A549 (cell line): ENCODE data around the gene HSPA4L. TPM values are rescaled to one million over a fixed set of nuclear protein-coding genes. Genes with fewer than 3 reads are reported as not detected.

ENCODE experiments used
- ATAC-seq, 2 experiments: fragments of 200-7000 bp in 1 of 2; fragments of >200 bp in 1 of 2; cut with Nextera tagmentation in 1 of 2; cut with Tn5 transposase in 1 of 2; 3 replicates each; pipeline versions ENCODE4 v1.8.0 to v1.9.1; 2018 to 2020; ENCODE audit warnings: mild to moderate bottlenecking in 1 of 2, moderate library complexity in 1 of 2
- CTCF ChIA-PET: fragments of 300-600 bp; sonication (Branson Sonifier 250); formaldehyde crosslinking; extraction: SDS; loops from one replicate; lab custom pipeline; 2021; ENCODE audit warnings: antibody characterized with exemption, inconsistent platforms; lab: Yijun Ruan, JAX
- POLR2A ChIA-PET: fragments of 350-600 bp; formaldehyde crosslinking; extraction: SDS; loops from one replicate; lab custom pipeline; 2021; ENCODE audit warnings: antibody characterized with exemption, inconsistent platforms; lab: Yijun Ruan, JAX
- DNase-seq, 2 experiments: peaks; one replicate each; pipeline versions ENCODE4 v3.0.0 to v3.0.0-alpha.2; 2011 to 2016; ENCODE audit warnings: low read depth in 1 of 2, low spot score in 1 of 2
- FAIRE-seq: peaks from 2 replicates; lab custom pipeline; 2011; peaks lifted over from hg19 to GRCh38; lab: Jason Lieb, UNC
- H3K27ac ChIP-seq, 2 experiments: fragments of >200 bp; sonication (Bioruptor Twin); formaldehyde crosslinking; 3 replicates each; pipeline ENCODE4 v1.5.1; 2016 to 2017
- H3K4me1 ChIP-seq: fragments of >200 bp; sonication (Bioruptor Twin); formaldehyde crosslinking; 3 replicates; pipeline ENCODE4 v1.6.1; 2016
- H3K4me2 ChIP-seq: fragments of >200 bp; sonication (Bioruptor Twin); formaldehyde crosslinking; 3 replicates; pipeline ENCODE4 v1.6.1; 2016
- H3K4me3 ChIP-seq: fragments of >200 bp; sonication (Bioruptor Twin); formaldehyde crosslinking; 3 replicates; pipeline ENCODE4 v1.5.1; 2016
- H3K9me3 ChIP-seq: fragments of >200 bp; sonication (Bioruptor Twin); formaldehyde crosslinking; 3 replicates; pipeline ENCODE4 v1.6.1; 2016
- CBX2 ChIP-seq: fragments of 200-600 bp; sonication (generic); IDR thresholded peaks from 2 replicates; pipeline ENCODE4 v1.6.1; 2016; ENCODE audit warnings: low read depth, mild to moderate bottlenecking, borderline replicate concordance
- CBX8 ChIP-seq: fragments of 200-600 bp; sonication (generic); IDR thresholded peaks from 2 replicates; pipeline ENCODE4 v1.6.1; 2016
- CHD2 ChIP-seq: fragments of 150-350 bp; IDR thresholded peaks from 2 replicates; pipeline ENCODE4 v1.6.1; 2014; ENCODE audit warnings: low read length; ENCODE audit not compliant: partially characterized antibody
- EHF ChIP-seq: fragments of 250-450 bp; sonication (Bioruptor Pico); IDR thresholded peaks from 2 replicates; pipeline ENCODE4 v1.5.0; 2020; ENCODE audit warnings: mild to moderate bottlenecking
- ESRRA ChIP-seq: fragments of 150-350 bp; IDR thresholded peaks from 2 replicates; pipeline ENCODE4 v1.6.1; 2014; ENCODE audit warnings: mild to moderate bottlenecking, low read length, borderline replicate concordance
- FOSB ChIP-seq: fragments of 250-450 bp; sonication (Bioruptor Pico); IDR thresholded peaks from 2 replicates; pipeline ENCODE4 v1.5.0; 2020; ENCODE audit warnings: mild to moderate bottlenecking, moderate library complexity
- FOSL2 ChIP-seq, 2 experiments: fragments of 450-650 bp in 1 of 2; fragments of >200 bp in 1 of 2; sonication (Bioruptor Twin) in 1 of 2; formaldehyde crosslinking; IDR thresholded peaks; 2 replicates each; pipeline versions ENCODE4 v1.5.0 to v1.6.1; 2016 to 2020; ENCODE audit warnings: mild to moderate bottlenecking in 1 of 2, moderate library complexity in 1 of 2
- FOXS1 ChIP-seq: fragments of 250-450 bp; sonication (Bioruptor Pico); IDR thresholded peaks from 2 replicates; pipeline ENCODE4 v1.5.0; 2020; ENCODE audit warnings: mild to moderate bottlenecking, moderate library complexity
- JUNB ChIP-seq: fragments of >200 bp; sonication (Bioruptor Twin); formaldehyde crosslinking; IDR thresholded peaks from 2 replicates; pipeline ENCODE4 v1.6.1; 2016
- KDM5A ChIP-seq: fragments of 200-600 bp; sonication (generic); IDR thresholded peaks from 2 replicates; pipeline ENCODE4 v1.6.1; 2016; ENCODE audit warnings: antibody characterized with exemption, mild to moderate bottlenecking
- MAZ ChIP-seq: fragments of 150-350 bp; IDR thresholded peaks from 2 replicates; pipeline ENCODE4 v1.6.1; 2014; ENCODE audit warnings: antibody characterized with exemption, low read depth, low read length, borderline replicate concordance
- MYC ChIP-seq: IDR thresholded peaks from 2 replicates; pipeline ENCODE4 v1.6.1; 2012; ENCODE audit warnings: mild to moderate bottlenecking, inconsistent platforms, low read length, improper control_type of control experiment, borderline replicate concordance
- NR3C1 ChIP-seq: fragments of >200 bp; sonication (Bioruptor Twin); formaldehyde crosslinking; IDR thresholded peaks from 3 replicates; pipeline ENCODE4 v1.6.1; 2017
- PHF8 ChIP-seq: fragments of 200-600 bp; sonication (generic); IDR thresholded peaks from 2 replicates; pipeline ENCODE4 v1.6.1; 2016; ENCODE audit warnings: low read depth, mild to moderate bottlenecking, antibody characterized with exemption, moderate library complexity, borderline replicate concordance
- POLR2AphosphoS2 ChIP-seq: conservative IDR thresholded peaks from 2 replicates; pipeline ENCODE4 v1.6.1; 2012; ENCODE audit warnings: low read length, improper control_type of control experiment, inconsistent platforms
- RARB ChIP-seq: fragments of 250-450 bp; sonication (Bioruptor Pico); IDR thresholded peaks from 2 replicates; pipeline ENCODE4 v1.8.0; 2021; ENCODE audit warnings: mild to moderate bottlenecking, moderate library complexity
- RFX5 ChIP-seq: fragments of 450-650 bp; IDR thresholded peaks from 2 replicates; pipeline ENCODE4 v1.7.1; 2014; ENCODE audit warnings: antibody characterized with exemption, mild to moderate bottlenecking, moderate library complexity
- RNF2 ChIP-seq: fragments of 200-600 bp; sonication (generic); IDR thresholded peaks from 2 replicates; pipeline ENCODE4 v1.6.1; 2016; ENCODE audit warnings: low read depth, mild to moderate bottlenecking, antibody characterized with exemption, moderate library complexity, borderline replicate concordance
- TFCP2L1 ChIP-seq: fragments of 250-450 bp; sonication (Bioruptor Pico); IDR thresholded peaks from 2 replicates; pipeline ENCODE4 v1.5.0; 2021; ENCODE audit warnings: mild to moderate bottlenecking
- ZC3H11A ChIP-seq: fragments of 450-650 bp; IDR thresholded peaks from 2 replicates; pipeline ENCODE4 v1.6.1; 2014; ENCODE audit warnings: antibody characterized with exemption, mild to moderate bottlenecking
- WGBS: methylation state at CpG from one replicate; pipeline ENCODE4 v1.1.6; 2017; ENCODE audit errors: missing lambda C conversion rate; 5-methylcytosine and 5-hydroxymethylcytosine counted together
- polyA plus RNA-seq, 4 experiments: library from polyadenylated mRNA; depleted of rRNA in 3 of 4; stranded (reverse); fragments of >200 nt; fragmentation: RNase III in 1 of 4; extraction: RNeasy Plus Mini Kit Qiagen cat#74134 plus additional on column Dnase treatment in 1 of 4; gene quantifications; 2 replicates in 3 of 4; 3 replicates in 1 of 4; pipeline ENCODE4 v1.2.3, GENCODE V29; 2011 to 2017
- TF ChIP-seq, protein P1 (sequence below): fragments of 450-650 bp; IDR thresholded peaks from 2 replicates; pipeline ENCODE4 v1.6.1; 2014; ENCODE audit warnings: antibody characterized with exemption
- TF ChIP-seq, protein P2 (sequence below): IDR thresholded peaks from 2 replicates; pipeline ENCODE4 v1.6.1; 2012
- TF ChIP-seq, protein P3 (sequence below): fragments of >200 bp; sonication (Bioruptor Twin); formaldehyde crosslinking; IDR thresholded peaks from 3 replicates; pipeline ENCODE4 v1.6.1; 2016
- TF ChIP-seq, protein P4 (sequence below): fragments of 250-450 bp; sonication (Bioruptor Pico); IDR thresholded peaks from 2 replicates; pipeline ENCODE4 v1.5.0; 2020; ENCODE audit warnings: low read depth, mild to moderate bottlenecking, moderate library complexity
- TF ChIP-seq, protein P5 (sequence below): fragments of >200 bp; sonication (Bioruptor Twin); formaldehyde crosslinking; IDR thresholded peaks from 2 replicates; pipeline ENCODE4 v1.6.1; 2016

The HSPA4L gene
- polyA plus RNA-seq, 2 of the 4 experiments (the other 2 are of a cell fraction), result 10.9 to 12.1 TPM

DNA sequence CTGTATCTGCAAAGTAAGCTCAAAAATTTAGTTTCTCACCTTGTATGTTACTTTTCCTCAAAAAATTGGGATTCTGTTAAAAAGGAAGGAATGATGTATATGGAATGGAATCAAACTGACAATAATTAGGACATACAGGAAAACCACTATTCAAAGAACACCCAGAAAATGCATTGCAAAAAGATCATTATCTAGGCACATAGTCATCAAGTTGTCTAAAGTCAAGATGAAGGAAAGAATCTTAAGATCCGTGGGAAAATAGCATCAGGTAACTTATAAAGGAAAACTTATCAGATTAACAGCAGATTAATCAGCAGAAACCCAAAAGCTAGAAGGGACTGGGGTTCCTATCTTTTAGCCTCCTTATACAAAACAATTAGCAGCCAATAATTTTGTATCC, 75.5 kb downstream of the HSPA4L start:
- 90% methylated on average over 1 of the region's 1 CpG for WGBS
- DNase-seq (no peak), ATAC-seq (no peak), FAIRE-seq (no peak)
- H3K4me2 ChIP-seq, result no peak overlapping the region
- TF ChIP-seq RNF2, result no peak
- TF ChIP-seq POLR2AphosphoS2, result no peak
- TF ChIP-seq ESRRA, result no peak
- TF ChIP-seq EHF (CRISPR knock-in tag), result no peak
- TF ChIP-seq, protein P1, sequence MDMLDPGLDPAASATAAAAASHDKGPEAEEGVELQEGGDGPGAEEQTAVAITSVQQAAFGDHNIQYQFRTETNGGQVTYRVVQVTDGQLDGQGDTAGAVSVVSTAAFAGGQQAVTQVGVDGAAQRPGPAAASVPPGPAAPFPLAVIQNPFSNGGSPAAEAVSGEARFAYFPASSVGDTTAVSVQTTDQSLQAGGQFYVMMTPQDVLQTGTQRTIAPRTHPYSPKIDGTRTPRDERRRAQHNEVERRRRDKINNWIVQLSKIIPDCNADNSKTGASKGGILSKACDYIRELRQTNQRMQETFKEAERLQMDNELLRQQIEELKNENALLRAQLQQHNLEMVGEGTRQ, result no peak
- TF ChIP-seq, protein P2, sequence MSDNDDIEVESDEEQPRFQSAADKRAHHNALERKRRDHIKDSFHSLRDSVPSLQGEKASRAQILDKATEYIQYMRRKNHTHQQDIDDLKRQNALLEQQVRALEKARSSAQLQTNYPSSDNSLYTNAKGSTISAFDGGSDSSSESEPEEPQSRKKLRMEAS, result no peak
- TF ChIP-seq, protein P3, sequence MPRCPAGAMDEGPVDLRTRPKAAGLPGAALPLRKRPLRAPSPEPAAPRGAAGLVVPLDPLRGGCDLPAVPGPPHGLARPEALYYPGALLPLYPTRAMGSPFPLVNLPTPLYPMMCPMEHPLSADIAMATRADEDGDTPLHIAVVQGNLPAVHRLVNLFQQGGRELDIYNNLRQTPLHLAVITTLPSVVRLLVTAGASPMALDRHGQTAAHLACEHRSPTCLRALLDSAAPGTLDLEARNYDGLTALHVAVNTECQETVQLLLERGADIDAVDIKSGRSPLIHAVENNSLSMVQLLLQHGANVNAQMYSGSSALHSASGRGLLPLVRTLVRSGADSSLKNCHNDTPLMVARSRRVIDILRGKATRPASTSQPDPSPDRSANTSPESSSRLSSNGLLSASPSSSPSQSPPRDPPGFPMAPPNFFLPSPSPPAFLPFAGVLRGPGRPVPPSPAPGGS, result no peak
- no peak for TF ChIP-seq CBX2
- no peak for TF ChIP-seq FOXS1 (CRISPR knock-in tag)
- no peak for TF ChIP-seq ZC3H11A
- TF ChIP-seq KDM5A, result no peak
- TF ChIP-seq FOSL2 (IDR thresholded peaks at IDR 0.05), result no peak
- TF ChIP-seq FOSL2 (CRISPR knock-in tag; IDR thresholded peaks at IDR 0.05), result no peak
- TF ChIP-seq MAZ, result no peak
- TF ChIP-seq PHF8, result no peak
- TF ChIP-seq CHD2, result no peak
- TF ChIP-seq, protein P4, sequence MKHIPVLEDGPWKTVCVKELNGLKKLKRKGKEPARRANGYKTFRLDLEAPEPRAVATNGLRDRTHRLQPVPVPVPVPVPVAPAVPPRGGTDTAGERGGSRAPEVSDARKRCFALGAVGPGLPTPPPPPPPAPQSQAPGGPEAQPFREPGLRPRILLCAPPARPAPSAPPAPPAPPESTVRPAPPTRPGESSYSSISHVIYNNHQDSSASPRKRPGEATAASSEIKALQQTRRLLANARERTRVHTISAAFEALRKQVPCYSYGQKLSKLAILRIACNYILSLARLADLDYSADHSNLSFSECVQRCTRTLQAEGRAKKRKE (CRISPR knock-in tag), result no peak
- no peak for TF ChIP-seq FOSB (CRISPR knock-in tag)
- no peak for TF ChIP-seq MYC
- TF ChIP-seq RARB (CRISPR knock-in tag), result no peak
- no peak for TF ChIP-seq TFCP2L1 (CRISPR knock-in tag)
- no peaks in the 10 kb centered on the region for H3K4me1 ChIP-seq
- no peak overlapping the region for H3K27ac ChIP-seq
- H3K4me3 ChIP-seq, result no peak overlapping the region
- POLR2A ChIA-PET, result no interaction called here
- CTCF ChIA-PET, result no interaction called here
- peaks cover 3% of the 10 kb centered on the region; the same call in 1 of the 3 replicates for H3K9me3 ChIP-seq

DNA sequence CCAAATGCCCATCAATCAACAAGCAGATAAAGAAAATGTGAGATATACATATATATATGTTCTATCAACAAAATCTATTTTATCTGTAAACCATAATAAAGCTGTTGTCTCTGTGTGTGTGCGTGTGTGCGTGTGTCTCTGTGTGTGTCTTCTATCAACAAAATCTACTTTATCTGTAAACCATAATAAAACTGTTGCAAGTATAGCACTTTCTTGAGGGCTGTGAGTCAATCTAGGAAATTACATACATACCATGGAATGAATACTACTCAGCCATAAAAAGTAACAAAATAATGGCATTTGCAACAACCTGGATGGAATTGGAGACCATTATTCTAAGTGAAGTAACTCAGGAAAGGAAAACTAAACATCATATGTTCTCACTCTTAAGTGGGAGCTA, 86.1 kb downstream of the HSPA4L start:
- no peaks in the 10 kb centered on the region for H3K9me3 ChIP-seq
- 90% methylated on average over 2 of the region's 2 CpGs for WGBS
- TF ChIP-seq, protein P5, sequence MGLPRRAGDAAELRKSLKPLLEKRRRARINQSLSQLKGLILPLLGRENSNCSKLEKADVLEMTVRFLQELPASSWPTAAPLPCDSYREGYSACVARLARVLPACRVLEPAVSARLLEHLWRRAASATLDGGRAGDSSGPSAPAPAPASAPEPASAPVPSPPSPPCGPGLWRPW, result no peak
- no peak for TF ChIP-seq JUNB
- no peak for TF ChIP-seq KDM5A
- TF ChIP-seq NR3C1, result no peak
- TF ChIP-seq CBX8, result no peak
- no peak for TF ChIP-seq RFX5
- no peak for TF ChIP-seq FOSB (CRISPR knock-in tag)
- no peak overlapping the region for H3K4me3 ChIP-seq
- ATAC-seq, result no peak
- CTCF ChIA-PET, result no interaction called here
- POLR2A ChIA-PET, result no interaction called here
- no peak overlapping the region for H3K4me2 ChIP-seq
- no peak for FAIRE-seq
- H3K4me1 ChIP-seq, result peaks cover 10% of the 10 kb centered on the region; the same call in 2 of the 3 replicates
- no peak overlapping the region for H3K27ac ChIP-seq
- no peak for DNase-seq
